NB4 (cell line): ENCODE measurements around the gene KNOP1.

Source experiments
- DNase-seq: peaks from one replicate; pipeline ENCODE4 v3.0.0; 2010; ENCODE audit warnings: low read depth
- H3K4me3 ChIP-seq: one replicate; pipeline ENCODE4 v1.5.1; 2011; ENCODE audit warnings: mild to moderate bottlenecking, low read depth, low read length, moderate library complexity
- CTCF ChIP-seq: IDR thresholded peaks from one replicate; pipeline ENCODE4 v1.5.1; 2012; ENCODE audit warnings: low read depth, low read length
- MAX ChIP-seq: IDR thresholded peaks from 2 replicates; pipeline ENCODE4 v1.6.1; 2011; ENCODE audit warnings: low read depth, low read length
- MYC ChIP-seq: IDR thresholded peaks from 2 replicates; pipeline ENCODE4 v1.6.1; 2011; ENCODE audit warnings: low read depth, low read length
- POLR2A ChIP-seq: IDR thresholded peaks from 2 replicates; pipeline ENCODE4 v1.6.1; 2011; ENCODE audit warnings: mild to moderate bottlenecking; ENCODE audit not compliant: insufficient read length; ENCODE audit errors: extremely low read depth

The KNOP1 gene

GRCh38 chr16:19760356-19761060, 42.5 kb upstream of the KNOP1 start:
- TF ChIP-seq MAX: no peak
- TF ChIP-seq CTCF: no peak
- no peak for TF ChIP-seq MYC
- no peak for TF ChIP-seq POLR2A
- H3K4me3 ChIP-seq: no peak overlapping the region
- DNase-seq: no peak

- H3K4me3 ChIP-seq: no peak overlapping the region
- DNase-seq: no peak
- TF ChIP-seq MYC (no peak), POLR2A (no peak), CTCF (no peak), MAX (no peak)
Observed at GRCh38 chr16:19757762-19758595, 40.0 kb upstream of the KNOP1 start.

- DNase-seq: no peak
- no peak for TF ChIP-seq MAX
- no peak for TF ChIP-seq POLR2A
- H3K4me3 ChIP-seq: no peak overlapping the region
Observed at GRCh38 chr16:19757026-19757425, 39.0 kb upstream of the KNOP1 start.

- no peak for DNase-seq
- no peak overlapping the region for H3K4me3 ChIP-seq
- TF ChIP-seq MAX (no peak), POLR2A (no peak), MYC (no peak), CTCF (no peak)
Observed at GRCh38 chr16:19755268-19755667, 37.2 kb upstream of the KNOP1 start.

GRCh38 chr16:19754644-19755036, 36.6 kb upstream of the KNOP1 start:
- no peak overlapping the region for H3K4me3 ChIP-seq
- no peak for TF ChIP-seq MYC
- no peak for TF ChIP-seq MAX
- TF ChIP-seq CTCF: no peak
- TF ChIP-seq POLR2A: no peak
- DNase-seq: no peak

- no peak overlapping the region for H3K4me3 ChIP-seq
- DNase-seq: no peak
- no peak for TF ChIP-seq MYC
Observed at GRCh38 chr16:19753815-19754643, 36.0 kb upstream of the KNOP1 start.
